Erythroblast (primary cell): ENCODE measurements around the gene TTC3.
"Not testable (repeated sequence)": the region's sequence is repeated elsewhere in the genome, so short reads cannot be mapped to it uniquely, and the experiment has no call there.

Experiments used
- DNase-seq, 2 experiments: peaks; one replicate each; lab custom pipeline; 2025; lab: John Stamatoyannopoulos, UW
- GATA1 ChIP-seq: IDR thresholded peaks from 2 replicates; pipeline ENCODE4 v1.6.1; 2011; ENCODE audit warnings: low read depth, mild to moderate bottlenecking, control low read depth, low read length, moderate library complexity
- POLR2A ChIP-seq: IDR thresholded peaks from 2 replicates; pipeline ENCODE4 v1.6.1; 2011; ENCODE audit warnings: mild to moderate bottlenecking, low read length

Gene TTC3

DNA sequence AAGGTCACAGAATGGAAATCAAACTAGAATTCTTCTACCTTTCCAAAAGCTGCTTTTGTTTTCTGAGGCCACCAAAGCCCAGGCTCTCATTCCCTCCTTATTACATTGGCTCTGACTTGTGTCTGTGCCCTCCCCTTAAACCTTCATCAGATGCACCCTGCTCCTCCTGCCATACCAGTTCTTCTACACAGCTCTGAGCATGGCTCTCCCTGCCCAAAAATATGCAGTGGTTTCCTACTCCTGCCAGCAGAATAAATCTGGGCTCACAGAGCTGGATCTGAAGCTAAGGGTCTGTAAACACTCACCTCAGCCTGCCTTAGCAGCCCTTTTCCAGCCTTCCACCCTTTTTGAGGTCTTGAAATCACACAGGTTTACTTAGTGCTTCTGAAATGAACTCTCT lies 55.0 kb downstream of the TTC3 start:
- no peak for TF ChIP-seq GATA1
- TF ChIP-seq POLR2A: no peak
- no peak for DNase-seq

DNA sequence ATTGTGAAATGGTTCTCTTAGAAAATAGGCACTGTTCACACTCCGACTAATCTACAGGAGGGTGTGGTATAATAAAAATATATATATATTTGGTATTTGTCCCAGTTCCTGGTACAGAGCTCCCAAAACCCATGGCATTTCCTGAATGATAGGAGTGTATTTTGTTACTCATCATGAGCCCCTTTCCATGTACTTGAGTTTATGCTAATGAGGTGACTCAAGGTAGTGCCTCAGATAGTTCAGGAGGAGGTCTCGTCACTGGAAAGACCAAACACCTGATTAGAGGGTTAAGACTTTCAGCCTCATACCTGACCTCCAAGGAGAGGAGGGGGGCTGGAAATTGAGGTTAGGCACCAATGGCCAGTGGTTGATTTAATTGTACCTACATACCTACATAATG lies 57.9 kb downstream of the TTC3 start:
- no peak for TF ChIP-seq GATA1
- DNase-seq: no peak

DNA sequence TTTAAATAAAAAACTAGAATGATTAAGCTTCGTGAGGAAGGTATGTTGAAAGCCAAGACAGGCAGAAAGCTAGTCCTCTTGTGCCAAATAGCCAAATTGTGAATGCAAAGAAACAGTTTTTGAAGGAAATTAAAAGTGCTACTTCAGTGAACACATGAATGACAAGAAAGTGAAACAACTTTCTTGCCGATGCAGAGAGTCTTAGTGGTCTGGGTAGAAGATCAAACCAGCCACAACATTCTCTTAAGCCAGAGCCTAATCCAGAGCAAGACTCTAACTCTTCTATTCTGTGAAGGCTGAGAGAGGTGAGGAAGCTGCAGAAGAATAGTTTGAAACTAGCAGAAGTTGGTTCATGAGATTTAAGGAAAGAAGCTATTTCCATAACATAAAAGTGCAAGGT lies 63.2 kb downstream of the TTC3 start:
- no peak for DNase-seq
- TF ChIP-seq POLR2A (no peak), GATA1 (no peak)

DNA sequence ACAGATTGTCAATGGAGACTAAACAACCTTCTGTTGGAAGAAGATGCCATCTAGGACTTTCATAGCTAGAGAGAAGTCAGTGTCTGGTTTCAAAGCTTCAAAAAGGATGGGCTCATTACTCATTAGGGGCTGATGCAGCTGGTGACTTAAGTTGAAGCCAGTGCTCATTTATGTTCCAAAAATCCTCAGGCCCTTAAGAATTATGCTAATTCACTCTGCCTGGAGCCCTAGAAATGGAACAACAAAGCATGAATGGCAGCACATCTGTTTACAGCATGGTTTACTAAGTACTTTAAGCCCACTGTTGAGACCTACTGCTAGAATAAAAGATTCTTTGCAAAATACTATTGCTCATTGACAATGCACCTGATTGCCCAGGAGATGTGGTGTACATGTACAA lies 63.7 kb downstream of the TTC3 start:
- TF ChIP-seq GATA1: no peak
- TF ChIP-seq POLR2A: no peak

DNA sequence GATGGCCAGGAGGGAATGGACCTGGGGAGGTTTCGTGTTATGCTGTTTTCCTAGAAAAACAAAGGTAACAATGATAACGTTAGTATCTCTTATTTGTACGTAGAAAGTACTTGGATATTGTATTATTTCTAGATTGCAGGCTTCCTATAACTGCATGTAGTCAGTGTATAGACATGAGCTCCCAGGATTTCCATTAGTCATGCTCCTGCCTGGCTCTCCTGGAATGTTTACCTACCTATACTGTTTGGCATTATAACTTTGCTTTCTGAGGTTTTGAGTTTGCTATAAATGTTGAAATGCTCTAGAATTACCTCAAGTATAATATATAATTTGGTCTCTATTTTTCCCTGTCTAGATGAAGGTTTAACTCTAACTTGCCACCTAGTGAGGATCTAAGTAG lies 66.1 kb downstream of the TTC3 start:
- DNase-seq: no peak
- TF ChIP-seq GATA1 (no peak), POLR2A (no peak)

More for the DNA sequence above, 63.7 kb downstream of the TTC3 start:
- DNase-seq: no peak

DNA sequence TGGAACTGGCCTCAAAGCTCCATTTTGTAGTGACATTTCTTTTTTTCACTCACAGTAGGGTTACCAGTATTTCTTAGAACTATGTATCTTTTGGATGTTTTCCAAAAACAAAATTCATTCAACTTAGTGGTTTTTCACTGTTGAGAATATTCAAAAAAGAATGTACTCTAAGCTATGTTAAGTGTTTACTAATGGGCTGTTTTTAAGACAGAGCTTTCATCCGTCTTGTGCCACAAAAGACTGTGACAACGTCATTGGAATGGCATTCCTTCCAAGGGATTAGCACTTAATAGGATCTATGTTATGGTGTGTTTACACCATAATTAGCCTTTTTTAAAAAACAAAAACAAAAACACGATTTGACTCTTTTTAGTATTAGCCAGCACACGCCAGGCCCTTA lies 66.8 kb downstream of the TTC3 start:
- DNase-seq: no peak
- TF ChIP-seq POLR2A (no peak), GATA1 (no peak)

DNA sequence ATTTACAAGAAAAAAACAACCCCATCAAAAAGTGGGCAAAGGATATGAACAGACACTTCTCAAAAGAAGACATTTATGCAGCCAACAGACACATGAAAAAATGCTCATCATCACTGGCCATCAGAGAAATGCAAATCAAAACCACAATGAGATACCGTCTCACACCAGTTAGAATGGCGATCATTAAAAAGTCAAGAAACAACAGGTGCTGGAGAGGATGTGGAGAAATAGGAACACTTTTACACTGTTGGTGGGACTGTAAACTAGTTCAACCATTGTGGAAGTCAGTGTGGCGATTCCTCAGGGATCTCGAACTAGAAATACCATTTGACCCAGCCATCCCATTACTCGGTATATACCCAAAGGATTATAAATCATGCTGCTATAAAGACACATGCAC lies 70.3 kb downstream of the TTC3 start:
- not testable (repeated sequence) for DNase-seq

DNA sequence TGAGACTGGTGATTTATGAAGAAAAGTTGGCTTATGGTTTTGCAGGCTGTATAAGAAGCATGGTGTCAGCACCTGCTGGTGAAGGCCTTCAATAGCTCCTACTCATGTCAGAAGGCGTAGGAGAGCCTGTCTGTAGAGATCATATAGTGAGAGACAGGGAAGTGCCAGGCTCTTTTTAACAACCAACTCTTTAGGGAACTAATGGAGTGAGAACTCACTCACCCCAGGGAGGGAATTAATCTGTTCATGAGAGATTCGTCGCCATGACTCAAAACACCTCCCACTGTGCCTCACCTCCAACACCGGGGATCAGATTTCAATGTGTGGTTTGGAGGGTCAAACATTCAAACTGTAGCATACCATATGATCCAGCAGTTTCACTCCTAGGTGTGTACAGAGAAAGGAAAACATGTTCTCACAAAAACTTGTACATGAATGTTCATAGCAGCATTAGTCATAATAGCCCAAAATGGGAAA lies 72.6 kb downstream of the TTC3 start:
- DNase-seq: no peak
- no peak for TF ChIP-seq POLR2A
- TF ChIP-seq GATA1: no peak

DNA sequence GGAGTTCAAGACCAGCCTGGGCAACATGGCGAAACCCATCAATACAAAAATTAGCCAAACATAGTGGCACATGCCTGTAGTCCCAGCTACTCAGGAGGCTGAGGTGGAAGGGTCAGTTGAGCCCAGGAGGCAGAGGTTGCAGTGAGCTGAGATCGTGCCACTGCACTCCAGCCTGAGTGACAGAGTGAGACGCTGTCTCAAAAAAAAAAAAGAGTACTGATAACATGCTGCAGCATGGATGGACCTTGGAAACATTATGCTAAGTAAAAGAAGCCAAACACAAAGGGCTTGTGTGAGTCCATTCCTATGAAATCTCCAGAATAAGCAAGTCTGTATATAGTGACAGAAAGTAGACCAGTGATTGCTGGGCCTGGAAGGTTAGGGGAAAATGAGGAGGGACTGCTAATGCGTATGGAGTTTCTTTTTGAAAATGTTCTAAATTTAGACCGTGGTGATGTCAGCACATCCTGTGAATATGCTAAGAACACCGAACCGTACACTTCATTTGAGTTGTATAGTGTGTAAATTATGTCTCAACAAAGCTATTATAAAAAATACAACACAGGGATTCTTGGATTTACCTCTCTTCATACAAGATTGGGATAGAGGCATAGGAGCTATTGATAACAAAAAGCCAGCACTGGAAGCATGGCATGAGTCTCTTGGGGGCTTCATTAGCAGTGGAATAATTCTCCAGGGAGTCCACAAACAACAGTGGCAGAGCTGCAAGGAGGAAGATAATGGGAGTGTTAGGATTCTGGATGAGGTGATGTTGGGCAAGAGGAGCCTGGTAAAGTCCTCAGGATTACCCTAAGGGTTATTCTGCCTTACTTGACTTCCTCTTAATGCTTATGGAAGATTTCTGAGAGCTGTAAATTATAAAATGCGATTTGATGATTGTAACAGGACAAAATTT lies 73.5 kb downstream of the TTC3 start:
- no peak for DNase-seq
- TF ChIP-seq GATA1: no peak
- no peak for TF ChIP-seq POLR2A

DNA sequence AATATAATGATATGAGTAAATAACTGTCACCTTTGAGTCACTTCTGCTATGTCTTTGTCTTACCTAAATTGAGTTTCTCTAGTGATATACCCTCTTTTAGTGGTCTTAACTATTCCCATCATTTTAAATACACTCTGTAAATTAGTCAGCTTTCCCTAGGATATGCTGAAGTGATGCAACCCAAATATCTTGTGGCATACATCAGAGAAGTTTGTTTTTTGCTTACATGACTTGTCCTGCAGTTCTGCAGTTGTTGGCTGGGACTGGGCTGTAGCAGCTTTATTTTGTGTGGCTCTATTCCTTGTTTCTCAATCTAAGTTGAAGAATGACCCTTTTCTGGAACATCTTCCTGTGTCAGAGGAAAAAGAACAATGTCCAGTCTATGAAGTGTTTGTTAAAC lies 76.4 kb downstream of the TTC3 start:
- DNase-seq: no peak
- TF ChIP-seq GATA1 (no peak), POLR2A (no peak)

DNA sequence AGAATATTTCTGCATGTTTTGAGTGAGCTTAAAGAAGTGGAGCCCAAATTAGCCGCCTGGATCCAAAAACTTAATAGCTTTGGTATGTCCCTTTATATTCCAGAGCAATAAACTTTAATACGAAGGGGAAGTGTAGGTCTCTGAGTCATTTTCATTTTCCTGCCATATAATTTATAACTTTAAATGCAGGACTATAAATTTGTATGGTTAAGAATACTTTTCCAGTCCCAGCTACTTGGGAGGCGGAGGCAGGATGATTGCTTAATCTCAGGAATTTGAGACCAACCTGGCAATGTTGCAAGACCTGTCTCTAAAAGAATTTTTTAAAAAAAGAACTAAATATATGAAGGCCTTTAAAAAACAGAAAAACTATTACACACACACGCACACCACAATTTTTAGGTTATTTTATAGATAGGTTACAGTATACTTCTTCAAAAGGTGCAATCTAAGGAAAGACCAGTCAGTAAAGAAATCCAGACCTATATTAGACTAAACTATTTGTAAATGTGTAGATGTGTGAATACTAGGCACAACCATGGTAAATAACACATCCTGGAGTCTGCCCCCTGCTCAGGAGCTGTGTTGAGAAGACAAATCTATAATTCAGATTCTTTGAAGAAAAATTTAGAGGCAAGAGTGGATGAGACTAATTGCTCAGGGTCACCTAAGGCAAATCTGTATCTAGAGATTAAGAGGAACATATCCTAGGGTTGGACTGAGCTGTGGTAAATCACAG lies 80.3 kb downstream of the TTC3 start:
- DNase-seq: no peak
- TF ChIP-seq GATA1 (no peak), POLR2A (no peak)

DNA sequence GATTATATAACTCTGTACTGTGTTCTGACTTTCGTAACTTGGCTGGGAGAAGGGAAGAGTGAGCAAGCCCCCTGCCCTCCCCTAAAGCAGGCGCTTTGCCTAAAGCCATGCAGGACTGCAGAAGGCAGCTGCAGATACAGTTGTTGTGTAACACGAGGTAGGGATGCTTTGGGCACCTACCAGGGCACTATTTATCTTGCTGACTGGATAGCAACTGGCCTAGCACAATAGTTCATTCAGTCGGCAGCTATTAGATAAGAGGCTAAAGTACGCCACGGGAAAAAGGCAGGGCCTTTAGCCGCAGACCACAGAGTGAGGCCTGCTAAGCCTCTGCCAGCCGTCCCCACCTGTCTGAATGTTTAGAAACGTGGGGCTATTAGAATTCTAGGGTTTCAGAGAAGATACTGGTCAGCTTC lies 80.9 kb downstream of the TTC3 start:
- TF ChIP-seq POLR2A: no peak
- no peak for DNase-seq

DNA sequence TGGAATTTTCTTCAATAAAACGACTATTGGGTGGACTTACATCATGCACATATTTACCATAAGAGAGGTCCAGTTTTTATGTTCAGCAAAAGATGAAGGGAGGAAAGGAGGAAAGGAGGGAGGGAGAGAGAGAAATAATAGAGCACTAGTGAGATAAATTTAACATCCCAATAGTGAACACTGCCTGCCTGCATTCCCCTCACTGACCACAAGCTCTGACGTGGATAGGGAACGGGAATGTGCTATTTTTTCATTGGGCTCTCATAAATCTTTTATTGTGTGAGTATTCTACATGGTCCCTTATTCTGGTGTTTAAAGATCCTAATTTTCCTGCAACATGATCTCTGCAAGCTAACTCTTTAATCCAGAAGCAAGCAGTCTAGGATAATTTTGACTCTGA lies 82.1 kb downstream of the TTC3 start:
- no peak for DNase-seq
- TF ChIP-seq POLR2A: no peak
- TF ChIP-seq GATA1: no peak

DNA sequence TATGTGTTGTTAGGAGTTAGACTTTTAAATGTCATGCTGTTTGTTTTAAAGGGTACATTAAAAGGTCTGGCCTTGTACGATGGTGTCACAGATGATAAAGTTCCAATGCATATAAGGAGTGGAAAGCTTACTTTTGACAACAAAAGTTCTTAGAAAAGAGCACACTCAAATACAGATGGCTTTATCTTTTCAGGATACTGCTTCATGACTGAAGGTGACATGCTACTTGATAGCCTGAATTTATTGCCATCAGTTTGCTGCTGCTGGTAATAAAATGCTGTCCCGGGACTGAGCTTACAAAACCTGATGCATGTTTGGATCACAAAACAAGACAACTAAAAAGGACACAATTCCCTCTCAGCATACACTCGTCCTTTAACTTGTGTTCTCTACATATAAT lies 84.9 kb downstream of the TTC3 start:
- no peak for DNase-seq
- TF ChIP-seq POLR2A: no peak
- no peak for TF ChIP-seq GATA1
